Erythroblast (primary cell): ENCODE results near the gene USP8.

ENCODE experiments used
- GATA1 ChIP-seq: IDR thresholded peaks from 2 replicates; pipeline ENCODE4 v1.6.1; 2011; ENCODE audit warnings: low read depth, mild to moderate bottlenecking, control low read depth, low read length, moderate library complexity
- POLR2A ChIP-seq: IDR thresholded peaks from 2 replicates; pipeline ENCODE4 v1.6.1; 2011; ENCODE audit warnings: mild to moderate bottlenecking, low read length

GRCh38 chr15:50416890-50417289, 7.3 kb upstream of the USP8 start:
- TF ChIP-seq POLR2A (no peak), GATA1 (no peak)
